ENCODE measurements around the gene PCGF5. TPM values are rescaled to one million over a fixed set of nuclear protein-coding genes. Genes with fewer than 3 reads are reported as not detected.

Gene PCGF5
- total and polyA plus RNA-seq, 2 of the 8 experiments (the other 6 are each of a cell fraction or from before 2014, with no cell fraction given): 5.8 to 8.4 TPM

GRCh38 chr10:91249700-91250099 lies 29.2 kb downstream of the PCGF5 start:
- no peak overlapping the region for H2BK5ac ChIP-seq (ENCODE audit: low read depth, low read length)
- H3K36me3 ChIP-seq (ENCODE audit: control insufficient read depth in 2 of 4, insufficient read depth in 4 of 4, low read length in 3 of 4): no peaks in the 10 kb centered on the region
- H3K23me2 ChIP-seq (ENCODE audit: low read depth, low read length): peaks cover 1% of the 10 kb centered on the region; the same call in 1 of the 2 replicates
- no peak for DNase-seq (ENCODE audit: low read depth in 1 of 2, low spot score in 2 of 2)
- H2BK15ac ChIP-seq (ENCODE audit: low read length): no peak overlapping the region
- H2BK12ac ChIP-seq (ENCODE audit: low read depth, low read length): no peak overlapping the region
- H4K20me1 ChIP-seq (replicated peaks in 1 of 2; ENCODE audit: control insufficient read depth in 1 of 2, insufficient read depth in 2 of 2, low read length in 2 of 2): no peaks in the 10 kb centered on the region
- no peak overlapping the region for H3K4me2 ChIP-seq (ENCODE audit: insufficient read depth in 1 of 2, low read depth in 2 of 2, low read length in 2 of 2)
- H3K27me3 ChIP-seq (replicated peaks in 1 of 4; ENCODE audit: control insufficient read depth in 3 of 4, extremely low read depth in 1 of 4, insufficient read depth in 3 of 4, low read length in 3 of 4): peaks cover 0 to 3% (median 0%) of the 10 kb centered on the region in 4 experiments; a peak in 2 of 7 replicates
- no peak overlapping the region for H3K4me3 ChIP-seq (ENCODE audit: extremely low read depth in 1 of 4, insufficient read depth in 2 of 4, low read depth in 3 of 4, low read length in 4 of 4)
- no peak overlapping the region for H4K5ac ChIP-seq (ENCODE audit: insufficient read length, low read depth, low read length)
- no peak overlapping the region for H3K27ac ChIP-seq (ENCODE audit: low read depth, low read length)
- peaks cover 0 to 4% (median 0%) of the 10 kb centered on the region in 4 experiments; a peak in 2 of 7 replicates for H3K4me1 ChIP-seq (replicated peaks in 1 of 4; ENCODE audit: control insufficient read depth in 3 of 4, insufficient read depth in 4 of 4, low read length in 3 of 4)
- H4K8ac ChIP-seq (ENCODE audit: extremely low read depth, insufficient read depth, low read length): no peak overlapping the region
- CTCF ChIA-PET (ENCODE audit: partially characterized antibody): interaction anchor here (0.7 to 10.7 kb wide), 22 partner anchors 10 to 645 kb away, joined by 3 to 125 read pairs (median 7); partner anchors contain the start of gene RPP30
- H3K14ac ChIP-seq (ENCODE audit: insufficient read length): no peak overlapping the region
- H2BK120ac ChIP-seq (replicated peaks; ENCODE audit: low read depth, low read length): no peak overlapping the region
- no peak overlapping the region for H2AK5ac ChIP-seq (ENCODE audit: low read depth, low read length)
- H4K91ac ChIP-seq (replicated peaks; ENCODE audit: insufficient read length, low read length): no peak overlapping the region
- no peak overlapping the region for H3K9ac ChIP-seq (replicated peaks in 1 of 4; ENCODE audit: extremely low read depth in 1 of 4, low read depth in 3 of 4, low read length in 3 of 4)
- no peak overlapping the region for H2AFZ ChIP-seq (ENCODE audit: low read length)
- H3K9me3 ChIP-seq (ENCODE audit: insufficient read depth in 2 of 2, low read depth in 1 of 2, low read length in 1 of 2): no peaks in the 10 kb centered on the region
- no peaks in the 10 kb centered on the region for H3K79me2 ChIP-seq (ENCODE audit: control insufficient read depth in 1 of 2, insufficient read depth in 2 of 2, low read length in 2 of 2)
- POLR2A ChIA-PET (ENCODE audit: partially characterized antibody): no interaction called here
- FAIRE-seq: no peak
- no peak overlapping the region for H3K18ac ChIP-seq (ENCODE audit: extremely low read depth, low read length)
- H3K4ac ChIP-seq (replicated peaks; ENCODE audit: insufficient read length, low read depth, low read length): no peak overlapping the region
- H3K56ac ChIP-seq (replicated peaks; ENCODE audit: insufficient read length, low read depth, low read length): no peak overlapping the region
- H3K79me1 ChIP-seq (ENCODE audit: low read depth, low read length): no peaks in the 10 kb centered on the region
- H2BK20ac ChIP-seq (ENCODE audit: low read length): no peak overlapping the region
- WGBS, 2 experiments (ENCODE audit: extremely low coverage in 1 of 2, insufficient coverage in 1 of 2, insufficient read length in 1 of 2, insufficient replicate concordance in 2 of 2, low coverage in 1 of 2, low lambda C conversion rate in 2 of 2, missing lambda C conversion rate in 1 of 2): 72% methylated on average over 3 of the region's 3 CpGs; no CpG with 5 or more reads in 1 of the 2 experiments
- H3K23ac ChIP-seq (ENCODE audit: insufficient read length): no peak overlapping the region
- TF ChIP-seq CBX5 (IDR thresholded peaks at IDR 0.05; ENCODE audit: low read depth, low read length) (no peak), TCF12 (IDR thresholded peaks at IDR 0.05; ENCODE audit: low read depth, low read length) (no peak), SP2 (IDR thresholded peaks at IDR 0.05; ENCODE audit: low read length) (no peak)
